Measurements from ENCODE around the gene FYN.

The FYN gene

DNA sequence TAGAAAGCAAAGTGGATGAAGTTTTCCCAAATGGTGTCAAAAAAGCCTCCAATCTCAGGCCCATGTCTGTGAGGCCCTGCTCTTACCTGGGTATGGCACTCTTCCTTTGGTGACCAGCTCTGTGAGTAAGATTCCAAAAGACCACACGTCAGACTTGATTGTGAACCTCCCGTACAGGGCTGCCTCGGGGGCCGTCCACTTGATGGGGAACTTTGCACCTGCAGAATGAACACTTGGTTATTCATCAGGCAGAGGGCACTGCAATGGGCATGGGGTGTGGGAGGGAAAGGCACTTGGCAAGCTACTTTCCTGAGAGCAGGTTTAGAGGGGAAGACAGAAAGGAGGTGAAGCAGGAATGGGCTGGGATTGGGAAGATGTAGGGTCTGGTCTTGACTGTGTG lies 198.8 kb downstream of the FYN start:
- Histone ChIP-seq H3K4me3 (ENCODE audit: low read depth, low read length) (no peak overlapping the region), H3K27ac (ENCODE audit: extremely low read depth, low read depth, low read length) (no peak overlapping the region), H3K36me3 (ENCODE audit: control insufficient read depth in 2 of 2, insufficient read depth in 1 of 2, low read length in 2 of 2) (peaks cover 17 to 85% of the 10 kb centered on the region in 2 experiments), H3K4me1 (ENCODE audit: control insufficient read depth, insufficient read depth, low read length) (no peaks in the 10 kb centered on the region), H3K9me3 (ENCODE audit: control insufficient read depth, insufficient read depth, low read depth, low read length) (no peaks in the 10 kb centered on the region)
- ChIA-PET POLR2A (no interaction called here), CTCF (interaction anchor here (0.6 to 1.2 kb wide), 3 partner anchors 29 to 368 kb away, joined by 3 to 4 read pairs (median 3); no protein-coding TSS in a partner anchor)
- TF ChIP-seq, protein P1, sequence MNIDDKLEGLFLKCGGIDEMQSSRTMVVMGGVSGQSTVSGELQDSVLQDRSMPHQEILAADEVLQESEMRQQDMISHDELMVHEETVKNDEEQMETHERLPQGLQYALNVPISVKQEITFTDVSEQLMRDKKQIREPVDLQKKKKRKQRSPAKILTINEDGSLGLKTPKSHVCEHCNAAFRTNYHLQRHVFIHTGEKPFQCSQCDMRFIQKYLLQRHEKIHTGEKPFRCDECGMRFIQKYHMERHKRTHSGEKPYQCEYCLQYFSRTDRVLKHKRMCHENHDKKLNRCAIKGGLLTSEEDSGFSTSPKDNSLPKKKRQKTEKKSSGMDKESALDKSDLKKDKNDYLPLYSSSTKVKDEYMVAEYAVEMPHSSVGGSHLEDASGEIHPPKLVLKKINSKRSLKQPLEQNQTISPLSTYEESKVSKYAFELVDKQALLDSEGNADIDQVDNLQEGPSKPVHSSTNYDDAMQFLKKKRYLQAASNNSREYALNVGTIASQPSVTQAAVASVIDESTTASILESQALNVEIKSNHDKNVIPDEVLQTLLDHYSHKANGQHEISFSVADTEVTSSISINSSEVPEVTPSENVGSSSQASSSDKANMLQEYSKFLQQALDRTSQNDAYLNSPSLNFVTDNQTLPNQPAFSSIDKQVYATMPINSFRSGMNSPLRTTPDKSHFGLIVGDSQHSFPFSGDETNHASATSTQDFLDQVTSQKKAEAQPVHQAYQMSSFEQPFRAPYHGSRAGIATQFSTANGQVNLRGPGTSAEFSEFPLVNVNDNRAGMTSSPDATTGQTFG (tag by site-specific recombination; IDR thresholded peaks at IDR 0.05; ENCODE audit: borderline replicate concordance): no peak
- TF ChIP-seq ZNF223 (tag by site-specific recombination; IDR thresholded peaks at IDR 0.05) (no peak), ZNF19 (tag by site-specific recombination; IDR thresholded peaks at IDR 0.05; ENCODE audit: low read depth) (no peak), ZNF664 (tag by site-specific recombination; IDR thresholded peaks at IDR 0.05) (no peak), ZNF248 (tag by site-specific recombination; IDR thresholded peaks at IDR 0.05) (no peak), SALL2 (tag by site-specific recombination; IDR thresholded peaks at IDR 0.05; ENCODE audit: borderline replicate concordance) (no peak), YY1 (tag by site-specific recombination; IDR thresholded peaks at IDR 0.05) (no peak)

DNA sequence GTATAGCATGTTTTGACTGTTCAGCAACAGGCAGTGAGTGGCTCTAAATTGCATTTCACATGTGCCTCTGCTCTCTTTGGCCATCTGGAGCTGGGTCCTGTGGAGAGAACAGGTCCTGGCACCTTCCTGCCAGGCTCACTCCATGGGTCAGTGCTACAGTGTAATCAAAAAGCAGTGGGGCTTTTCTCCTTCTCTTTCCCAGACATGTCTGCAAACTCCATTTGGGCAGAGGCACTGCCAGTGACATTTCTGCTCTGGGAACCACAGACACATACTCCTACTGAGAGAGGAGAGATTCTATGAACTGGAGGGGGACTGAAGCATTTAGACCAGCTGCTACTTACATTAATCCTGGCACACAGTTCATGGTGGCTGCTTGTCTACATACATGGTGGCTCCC lies 199.3 kb downstream of the FYN start:
- H3K36me3 ChIP-seq (ENCODE audit: control insufficient read depth in 2 of 2, insufficient read depth in 1 of 2, low read length in 2 of 2): peaks cover 17 to 83% of the 10 kb centered on the region in 2 experiments
- TF ChIP-seq ZNF416 (tag by site-specific recombination; IDR thresholded peaks at IDR 0.05) (no peak), GLI2 (tag by site-specific recombination; IDR thresholded peaks at IDR 0.05; ENCODE audit: borderline replicate concordance, low read depth) (no peak), ZBTB48 (tag by site-specific recombination; IDR thresholded peaks at IDR 0.05) (no peak), ZNF324 (tag by site-specific recombination; IDR thresholded peaks at IDR 0.05) (no peak), ZNF23 (tag by site-specific recombination; IDR thresholded peaks at IDR 0.05; ENCODE audit: borderline replicate concordance) (no peak)
- ChIA-PET POLR2A (no interaction called here), CTCF (interaction anchor here (0.6 to 1.2 kb wide), 3 partner anchors 29 to 369 kb away, joined by 3 to 4 read pairs (median 3); no protein-coding TSS in a partner anchor)
- H3K4me3 ChIP-seq (ENCODE audit: low read depth, low read length): no peak overlapping the region
- H3K27ac ChIP-seq (ENCODE audit: extremely low read depth, low read depth, low read length): no peak overlapping the region
- no peaks in the 10 kb centered on the region for H3K4me1 ChIP-seq (ENCODE audit: control insufficient read depth, insufficient read depth, low read length)
- no peaks in the 10 kb centered on the region for H3K9me3 ChIP-seq (ENCODE audit: control insufficient read depth, insufficient read depth, low read depth, low read length)

DNA sequence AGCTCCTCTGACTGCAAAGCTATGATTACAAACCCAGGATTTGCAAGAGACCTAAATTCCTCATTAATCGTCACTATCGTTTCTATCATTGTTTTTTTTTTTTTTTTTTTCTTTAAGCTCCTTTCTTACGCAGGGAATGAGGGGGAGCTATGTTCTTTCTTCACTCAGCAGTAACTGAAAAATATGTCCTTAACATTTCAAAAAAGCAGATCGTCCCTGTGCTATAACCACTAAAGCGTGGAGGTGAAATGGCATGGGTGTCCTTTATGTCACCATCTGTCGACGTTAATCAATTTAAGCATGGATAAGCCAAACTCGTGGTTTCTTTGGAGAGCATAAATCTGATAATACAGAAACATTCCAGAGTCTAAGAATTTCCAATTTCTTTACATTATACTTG lies 199.7 kb downstream of the FYN start:
- Histone ChIP-seq H3K4me1 (ENCODE audit: control insufficient read depth, insufficient read depth, low read length) (no peaks in the 10 kb centered on the region), H3K36me3 (ENCODE audit: control insufficient read depth in 2 of 2, insufficient read depth in 1 of 2, low read length in 2 of 2) (peaks cover 17 to 83% of the 10 kb centered on the region in 2 experiments), H3K27ac (ENCODE audit: extremely low read depth, low read depth, low read length) (no peak overlapping the region), H3K4me3 (ENCODE audit: low read depth, low read length) (no peak overlapping the region), H3K9me3 (ENCODE audit: control insufficient read depth, insufficient read depth, low read depth, low read length) (no peaks in the 10 kb centered on the region)
- ChIA-PET POLR2A (no interaction called here), CTCF (interaction anchor here (0.6 to 1.2 kb wide), 2 partner anchors 28 to 314 kb away, joined by 3 read pairs; no protein-coding TSS in a partner anchor)
- TF ChIP-seq ZNF239 (tag by site-specific recombination; IDR thresholded peaks at IDR 0.05) (no peak), MYNN (tag by site-specific recombination; IDR thresholded peaks at IDR 0.05; ENCODE audit: borderline replicate concordance) (no peak), ZNF677 (tag by site-specific recombination; IDR thresholded peaks at IDR 0.05) (no peak), ZNF521 (tag by site-specific recombination; IDR thresholded peaks at IDR 0.05) (no peak), ZSCAN16 (tag by site-specific recombination; IDR thresholded peaks at IDR 0.05) (no peak), ZNF391 (tag by site-specific recombination; IDR thresholded peaks at IDR 0.05; ENCODE audit: borderline replicate concordance, low read depth) (no peak), ZNF433 (tag by site-specific recombination; IDR thresholded peaks at IDR 0.05; ENCODE audit: low read depth) (no peak), ZNF629 (tag by site-specific recombination; IDR thresholded peaks at IDR 0.05) (no peak), ZNF292 (tag by site-specific recombination; IDR thresholded peaks at IDR 0.05; ENCODE audit: borderline replicate concordance, low read depth) (no peak), ZNF10 (tag by site-specific recombination; IDR thresholded peaks at IDR 0.05) (no peak), ZBTB48 (tag by site-specific recombination; IDR thresholded peaks at IDR 0.05) (no peak), ZNF624 (tag by site-specific recombination; IDR thresholded peaks at IDR 0.05) (no peak), ZNF184 (tag by site-specific recombination; IDR thresholded peaks at IDR 0.05) (no peak), SCRT2 (tag by site-specific recombination; IDR thresholded peaks at IDR 0.05) (no peak), ZNF2 (tag by site-specific recombination; IDR thresholded peaks at IDR 0.05) (no peak), SP7 (tag by site-specific recombination; IDR thresholded peaks at IDR 0.05) (no peak)
- TF ChIP-seq, protein P2, sequence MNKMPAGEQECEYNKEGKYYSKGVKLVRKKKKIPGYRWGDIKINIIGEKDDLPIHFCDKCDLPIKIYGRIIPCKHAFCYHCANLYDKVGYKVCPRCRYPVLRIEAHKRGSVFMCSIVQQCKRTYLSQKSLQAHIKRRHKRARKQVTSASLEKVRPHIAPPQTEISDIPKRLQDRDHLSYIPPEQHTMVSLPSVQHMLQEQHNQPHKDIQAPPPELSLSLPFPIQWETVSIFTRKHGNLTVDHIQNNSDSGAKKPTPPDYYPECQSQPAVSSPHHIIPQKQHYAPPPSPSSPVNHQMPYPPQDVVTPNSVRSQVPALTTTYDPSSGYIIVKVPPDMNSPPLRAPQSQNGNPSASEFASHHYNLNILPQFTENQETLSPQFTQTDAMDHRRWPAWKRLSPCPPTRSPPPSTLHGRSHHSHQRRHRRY (tag by site-specific recombination; IDR thresholded peaks at IDR 0.05): no peak
- TF ChIP-seq, protein P3, sequence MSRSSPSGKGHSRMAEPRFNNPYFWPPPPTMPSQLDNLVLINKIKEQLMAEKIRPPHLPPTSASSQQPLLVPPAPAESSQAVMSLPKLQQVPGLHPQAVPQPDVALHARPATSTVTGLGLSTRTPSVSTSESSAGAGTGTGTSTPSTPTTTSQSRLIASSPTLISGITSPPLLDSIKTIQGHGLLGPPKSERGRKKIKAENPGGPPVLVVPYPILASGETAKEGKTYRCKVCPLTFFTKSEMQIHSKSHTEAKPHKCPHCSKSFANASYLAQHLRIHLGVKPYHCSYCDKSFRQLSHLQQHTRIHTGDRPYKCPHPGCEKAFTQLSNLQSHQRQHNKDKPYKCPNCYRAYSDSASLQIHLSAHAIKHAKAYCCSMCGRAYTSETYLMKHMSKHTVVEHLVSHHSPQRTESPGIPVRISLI (tag by site-specific recombination; IDR thresholded peaks at IDR 0.05): no peak

Data from HEK293 (cell line).